ENCODE data around the gene SPDYE4. TPM values are rescaled to one million over a fixed set of nuclear protein-coding genes. Genes with fewer than 3 reads are reported as not detected.

The SPDYE4 gene
- total and polyA plus RNA-seq, 2 donors (not counting 1 experiment from before 2014, with no cell fraction given): not detected

- H3K27ac Mint-ChIP-seq: no peak overlapping the region
- no peak overlapping the region for H3K4me3 ChIP-seq (ENCODE audit: control extremely low read depth in 1 of 5, extremely low read depth in 1 of 5, insufficient read depth in 1 of 5, low read depth in 2 of 5, low read length in 4 of 5)
- no peak overlapping the region for H3K27ac ChIP-seq (ENCODE audit: low read length in 2 of 2)
- H3K9me3 ChIP-seq (ENCODE audit: control extremely low read depth in 1 of 3, control insufficient read depth in 2 of 3, insufficient read depth in 1 of 3, low read length in 2 of 3): peaks cover 0 to 7% (median 1%) of the 10 kb centered on the region in 3 donors
- no peaks in the 10 kb centered on the region for H3K36me3 ChIP-seq (replicated peaks in 1 of 2; ENCODE audit: control extremely low read depth in 1 of 2, control insufficient read depth in 1 of 2, extremely low read depth in 1 of 2, insufficient read depth in 2 of 2, low read length in 1 of 2)
- WGBS (ENCODE audit: insufficient coverage): no CpG with 5 or more reads among the region's 6 CpGs
- H3K9ac ChIP-seq (ENCODE audit: low read length): no peak overlapping the region
- H3K4me3 Mint-ChIP-seq: no peak overlapping the region
- H2AFZ ChIP-seq (ENCODE audit: insufficient read depth, low read depth, low read length, poor library complexity, severe bottlenecking): no peak overlapping the region
- no peak overlapping the region for H3K4me2 ChIP-seq (replicated peaks; ENCODE audit: low read depth, low read length, poor library complexity, severe bottlenecking)
- ATAC-seq (ENCODE audit: low read depth) (no peak), DNase-seq (no peak)
- peaks cover 0 to 5% of the 10 kb centered on the region in 2 donors for H3K4me1 ChIP-seq (ENCODE audit: control insufficient read depth in 2 of 2, insufficient read depth in 2 of 2, low read length in 2 of 2)
- intact Hi-C loops (cut with micrococcal nuclease): no loop called here
- H3K27me3 Mint-ChIP-seq: peaks cover 6% of the 10 kb centered on the region
- ChIA-PET CTCF (no interaction called here), POLR2A (no interaction called here)
- TF ChIP-seq CTCF (IDR thresholded peaks at IDR 0.05) (no peak), EZH2 (IDR thresholded peaks at IDR 0.05; ENCODE audit: borderline replicate concordance, insufficient read depth, low read depth, low read length, poor library complexity, severe bottlenecking) (no peak)
- peaks cover 0 to 6% (median 0%) of the 10 kb centered on the region in 4 experiments for H3K27me3 ChIP-seq (replicated peaks in 1 of 4; ENCODE audit: control extremely low read depth in 1 of 4, control insufficient read depth in 3 of 4, insufficient read depth in 4 of 4, low read length in 3 of 4)
- H3K4me1 Mint-ChIP-seq: peaks cover 10% of the 10 kb centered on the region
- no peaks in the 10 kb centered on the region for H4K20me1 ChIP-seq (ENCODE audit: control insufficient read depth, insufficient read depth, low read length, poor library complexity, severe bottlenecking)
- H3K79me2 ChIP-seq (ENCODE audit: control insufficient read depth, insufficient read depth, low read length): no peaks in the 10 kb centered on the region
- H3K9me3 Mint-ChIP-seq (ENCODE audit: insufficient read depth): peaks cover 1% of the 10 kb centered on the region
Measured at GRCh38 chr17:8792646-8793045, 34.3 kb upstream of the SPDYE4 start.

- H3K4me1 ChIP-seq (ENCODE audit: control insufficient read depth in 2 of 2, insufficient read depth in 2 of 2, low read length in 2 of 2): peaks cover 0 to 5% of the 10 kb centered on the region in 2 donors
- peaks cover 0 to 6% (median 0%) of the 10 kb centered on the region in 4 experiments for H3K27me3 ChIP-seq (replicated peaks in 1 of 4; ENCODE audit: control extremely low read depth in 1 of 4, control insufficient read depth in 3 of 4, insufficient read depth in 4 of 4, low read length in 3 of 4)
- peaks cover 10% of the 10 kb centered on the region for H3K4me1 Mint-ChIP-seq
- ATAC-seq (ENCODE audit: low read depth) (no peak), DNase-seq (no peak)
- TF ChIP-seq CTCF (IDR thresholded peaks at IDR 0.05): no peak
- TF ChIP-seq EZH2 (IDR thresholded peaks at IDR 0.05; ENCODE audit: borderline replicate concordance, insufficient read depth, low read depth, low read length, poor library complexity, severe bottlenecking): no peak
- no peaks in the 10 kb centered on the region for H4K20me1 ChIP-seq (ENCODE audit: control insufficient read depth, insufficient read depth, low read length, poor library complexity, severe bottlenecking)
- intact Hi-C loops (cut with micrococcal nuclease): no loop called here
- no peak overlapping the region for H3K27ac ChIP-seq (ENCODE audit: low read length in 2 of 2)
- no peak overlapping the region for H3K4me3 Mint-ChIP-seq
- peaks cover 6% of the 10 kb centered on the region for H3K27me3 Mint-ChIP-seq
- H3K27ac Mint-ChIP-seq: no peak overlapping the region
- peaks cover 1% of the 10 kb centered on the region for H3K9me3 Mint-ChIP-seq (ENCODE audit: insufficient read depth)
- no peak overlapping the region for H3K4me2 ChIP-seq (replicated peaks; ENCODE audit: low read depth, low read length, poor library complexity, severe bottlenecking)
- H3K9me3 ChIP-seq (ENCODE audit: control extremely low read depth in 1 of 3, control insufficient read depth in 2 of 3, insufficient read depth in 1 of 3, low read length in 2 of 3): peaks cover 0 to 7% (median 1%) of the 10 kb centered on the region in 3 donors
- 96% methylated on average over 2 of the region's 2 CpGs for WGBS (ENCODE audit: insufficient coverage)
- H3K4me3 ChIP-seq (ENCODE audit: control extremely low read depth in 1 of 5, extremely low read depth in 1 of 5, insufficient read depth in 1 of 5, low read depth in 2 of 5, low read length in 4 of 5): no peak overlapping the region
- H2AFZ ChIP-seq (ENCODE audit: insufficient read depth, low read depth, low read length, poor library complexity, severe bottlenecking): no peak overlapping the region
- POLR2A ChIA-PET: no interaction called here
- H3K9ac ChIP-seq (ENCODE audit: low read length): no peak overlapping the region
- no peaks in the 10 kb centered on the region for H3K79me2 ChIP-seq (ENCODE audit: control insufficient read depth, insufficient read depth, low read length)
- H3K36me3 ChIP-seq (replicated peaks in 1 of 2; ENCODE audit: control extremely low read depth in 1 of 2, control insufficient read depth in 1 of 2, extremely low read depth in 1 of 2, insufficient read depth in 2 of 2, low read length in 1 of 2): no peaks in the 10 kb centered on the region
- CTCF ChIA-PET: no interaction called here
Measured at GRCh38 chr17:8791910-8792270, 33.5 kb upstream of the SPDYE4 start.
